Measurements from ENCODE around the gene SKI. TPM values are rescaled to one million over a fixed set of nuclear protein-coding genes. Genes with fewer than 3 reads are reported as not detected.

The SKI gene
- total RNA-seq, 3 donors from 2014 or later = 26.8 to 86.6 (median 29.0) TPM

GRCh38 chr1:2299131-2299627 lies 71.1 kb downstream of the SKI start:
- H3K36me3 ChIP-seq (ENCODE audit: low read depth) = no peaks in the 10 kb centered on the region
- TF ChIP-seq CTCF (IDR thresholded peaks at IDR 0.05) = no peak
- ATAC-seq = no peak
- peaks cover 13% of the 10 kb centered on the region for H3K4me1 ChIP-seq (ENCODE audit: low read depth)
- H3K4me3 ChIP-seq = no peak overlapping the region
- no peaks in the 10 kb centered on the region for H3K9me3 ChIP-seq
- no peak for DNase-seq
- intact Hi-C loops (cut with DNase I, micrococcal nuclease) = no loop called here

- ATAC-seq (peak; percentile 73), DNase-seq (peak; percentile 53 to 87 (median 69))
- intact Hi-C loops (cut with DNase I, micrococcal nuclease) = no loop called here
- no peaks in the 10 kb centered on the region for H3K9me3 ChIP-seq
- no peaks in the 10 kb centered on the region for H3K36me3 ChIP-seq (ENCODE audit: low read depth)
- H3K4me3 ChIP-seq = no peak overlapping the region
- no peak for TF ChIP-seq CTCF (IDR thresholded peaks at IDR 0.05)
- H3K4me1 ChIP-seq (ENCODE audit: low read depth) = peaks cover 13% of the 10 kb centered on the region
Measured at GRCh38 chr1:2300004-2300771, 72.1 kb downstream of the SKI start.

GRCh38 chr1:2300851-2301606 lies 72.9 kb downstream of the SKI start:
- ATAC-seq = peak; percentile 77
- intact Hi-C loops (cut with DNase I, micrococcal nuclease) = no loop called here
- Histone ChIP-seq H3K9me3 (no peaks in the 10 kb centered on the region), H3K4me3 (no peak overlapping the region), H3K4me1 (ENCODE audit: low read depth) (peaks cover 13% of the 10 kb centered on the region), H3K36me3 (ENCODE audit: low read depth) (peaks cover under 1% of the 10 kb centered on the region)
- peak; percentile 73 to 95 (median 76) for DNase-seq
- no peak for TF ChIP-seq CTCF (IDR thresholded peaks at IDR 0.05)

GRCh38 chr1:2301607-2302291 lies 73.6 kb downstream of the SKI start:
- intact Hi-C loops (cut with DNase I, micrococcal nuclease) = no loop called here
- H3K4me3 ChIP-seq = no peak overlapping the region
- peaks cover 4% of the 10 kb centered on the region for H3K36me3 ChIP-seq (ENCODE audit: low read depth)

More at GRCh38 chr1:2301607-2302291, 73.6 kb downstream of the SKI start:
- TF ChIP-seq CTCF (IDR thresholded peaks at IDR 0.05) = no peak
- H3K9me3 ChIP-seq = no peaks in the 10 kb centered on the region
- no peak for ATAC-seq
- no peak for DNase-seq
- peaks cover 13% of the 10 kb centered on the region for H3K4me1 ChIP-seq (ENCODE audit: low read depth)

Data from mucosa of descending colon (tissue), 3 donors.